Small intestine (tissue), 7 donors: ENCODE data around the gene SLC39A2. TPM values are rescaled to one million over a fixed set of nuclear protein-coding genes. Genes with fewer than 3 reads are reported as not detected.

ENCODE experiments used
- DNase-seq, 2 donors: peaks; one replicate each; pipeline versions ENCODE4 v3.0.0 to v3.0.0-alpha.2; 2013
- FAIRE-seq: peaks from 2 replicates; lab custom pipeline; 2012; peaks lifted over from hg19 to GRCh38; lab: Jason Lieb, UNC
- H3K27ac ChIP-seq, 3 donors: one replicate each; pipeline ENCODE4 v1.5.1; 2013; ENCODE audit warnings: low read length in 2 of 3, mild to moderate bottlenecking in 2 of 3, control low read depth in 1 of 3, inconsistent platforms in 1 of 3, low read depth in 1 of 3, moderate library complexity in 1 of 3
- H3K27me3 ChIP-seq, 3 donors: one replicate each; pipeline ENCODE4 v1.6.1; 2013; ENCODE audit warnings: low read length in 3 of 3, inconsistent platforms in 1 of 3; ENCODE audit not compliant: control insufficient read depth in 3 of 3, insufficient read depth in 3 of 3
- H3K36me3 ChIP-seq, 3 donors: one replicate each; pipeline ENCODE4 v1.6.1; 2013; ENCODE audit warnings: low read length in 3 of 3, inconsistent platforms in 1 of 3, low read depth in 1 of 3, mild to moderate bottlenecking in 1 of 3, moderate library complexity in 1 of 3; ENCODE audit not compliant: control insufficient read depth in 3 of 3, insufficient read depth in 2 of 3
- H3K4me1 ChIP-seq, 3 donors: one replicate each; pipeline ENCODE4 v1.6.1; 2013; ENCODE audit warnings: low read length in 2 of 3, inconsistent platforms in 1 of 3, low read depth in 1 of 3, mild to moderate bottlenecking in 1 of 3, moderate library complexity in 1 of 3; ENCODE audit not compliant: control insufficient read depth in 3 of 3, insufficient read depth in 2 of 3
- H3K4me3 ChIP-seq, 3 donors: one replicate each; pipeline ENCODE4 v1.5.1; 2013; ENCODE audit warnings: low read length in 3 of 3, control low read depth in 1 of 3, inconsistent platforms in 1 of 3, low read depth in 1 of 3, mild to moderate bottlenecking in 1 of 3, moderate library complexity in 1 of 3
- H3K9me3 ChIP-seq, 2 donors: one replicate each; pipeline ENCODE4 v1.6.1; 2013; ENCODE audit warnings: low read depth in 1 of 2, low read length in 1 of 2; ENCODE audit not compliant: control insufficient read depth in 2 of 2, insufficient read depth in 1 of 2
- WGBS, 3 donors: extraction: QIAGEN DNeasy Blood & Tissue Kit; methylation state at CpG; one replicate each; pipeline ENCODE4 v1.1.7; 2013; 5-methylcytosine and 5-hydroxymethylcytosine counted together
- polyA plus RNA-seq, 4 donors: library from polyadenylated mRNA; stranded (reverse) in 3 of 4; unstranded in 1 of 4; fragments of 200-250 nt in 3 of 4; fragments of 120-200 nt in 1 of 4; gene quantifications; one replicate each; pipeline versions ENCODE4 v1.2.1 to v1.2.3, GENCODE V29; 2013
- donor health status: healthy with polysubstance abuse.
- donor health status: control.
- donor health status: control.
- donor health status: Bipolar disorder and iron deficiency.
- donor health status: healthy.

Gene SLC39A2
- polyA plus RNA-seq, 4 donors, result 0.04 to 0.67 (median 0.16) TPM; not detected in 1

DNA sequence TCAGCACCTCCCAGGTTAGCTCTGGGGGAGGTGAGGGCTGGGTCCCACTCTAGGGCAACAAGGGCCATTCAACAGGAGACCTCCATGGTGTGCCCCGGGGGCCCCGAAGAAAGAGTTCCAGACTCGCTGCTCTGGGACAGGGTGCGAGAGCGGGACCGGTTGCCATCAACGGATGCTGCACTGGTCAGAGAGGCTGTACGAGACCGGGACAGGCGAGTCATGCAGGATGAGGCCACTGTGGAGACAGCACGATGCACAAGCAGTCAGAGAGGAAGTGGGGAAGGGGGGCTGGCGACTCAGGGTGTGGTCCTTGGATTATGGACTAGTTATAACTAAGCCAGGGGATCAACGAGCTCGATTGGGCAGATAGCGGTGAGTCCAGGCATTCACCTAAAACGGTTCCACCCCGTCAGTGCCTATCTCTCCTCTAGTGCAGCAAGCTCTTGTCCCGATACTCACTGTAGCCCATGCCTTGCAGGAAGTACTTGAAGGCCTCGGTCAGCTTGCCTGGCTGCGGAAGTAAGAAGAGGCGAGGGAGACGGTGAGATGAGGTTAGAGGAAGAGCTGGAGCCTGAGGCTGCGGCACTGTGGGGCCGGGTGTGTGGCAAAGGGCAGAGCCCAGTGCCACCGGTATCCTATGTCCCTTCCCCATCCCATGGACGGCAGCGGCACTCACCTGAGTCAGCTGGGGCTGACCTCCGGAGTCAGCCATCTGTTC is 18.6 kb downstream of the SLC39A2 start:
- no peak for DNase-seq
- Histone ChIP-seq H3K27ac (no peak overlapping the region), H3K4me1 (peaks cover 0 to 12% (median 0%) of the 10 kb centered on the region in 3 donors), H3K36me3 (peaks cover 2 to 48% (median 5%) of the 10 kb centered on the region in 3 donors), H3K9me3 (no peaks in the 10 kb centered on the region), H3K27me3 (no peaks in the 10 kb centered on the region), H3K4me3 (no peak overlapping the region)
- FAIRE-seq, result no peak
- 75 to 79% (median 76%) methylated on average over 28 of the region's 28 CpGs for WGBS, 3 donors

DNA sequence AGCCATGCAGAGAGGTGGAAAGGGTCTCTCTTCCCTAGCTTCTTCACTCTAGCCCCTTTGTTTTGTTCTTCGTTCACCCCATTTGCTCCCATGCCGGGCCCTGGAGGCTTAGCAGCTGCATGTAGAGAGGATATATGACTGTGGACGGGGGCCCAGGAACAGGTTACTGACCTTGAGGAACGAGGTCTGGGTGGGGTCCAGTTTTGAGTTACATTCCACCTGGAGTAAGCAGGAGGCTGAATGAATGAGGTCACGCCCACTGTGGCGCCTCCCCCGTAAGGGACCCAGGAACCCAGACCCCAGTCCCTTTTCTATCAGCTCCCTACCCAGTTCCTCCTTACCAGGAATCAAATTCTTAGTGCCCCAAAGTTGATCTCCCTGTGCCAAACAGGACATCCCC is 19.2 kb downstream of the SLC39A2 start:
- H3K36me3 ChIP-seq, result peaks cover 2 to 50% (median 5%) of the 10 kb centered on the region in 3 donors
- H3K27ac ChIP-seq, result no peak overlapping the region
- 76 to 79% (median 78%) methylated on average over 7 of the region's 7 CpGs for WGBS, 3 donors
- no peak for DNase-seq
- FAIRE-seq, result no peak
- no peaks in the 10 kb centered on the region for H3K9me3 ChIP-seq
- H3K27me3 ChIP-seq, result no peaks in the 10 kb centered on the region
- H3K4me3 ChIP-seq, result no peak overlapping the region
- peaks cover 0 to 12% (median 0%) of the 10 kb centered on the region in 3 donors for H3K4me1 ChIP-seq

- H3K4me1 ChIP-seq, result peaks cover 0 to 16% (median under 1%) of the 10 kb centered on the region in 3 donors
- DNase-seq (no peak), FAIRE-seq (no peak)
- no peak overlapping the region for H3K27ac ChIP-seq
- H3K36me3 ChIP-seq, result peaks cover 2 to 51% (median 5%) of the 10 kb centered on the region in 3 donors
- no peaks in the 10 kb centered on the region for H3K27me3 ChIP-seq
- 90 to 93% (median 92%) methylated on average over 3 of the region's 3 CpGs for WGBS, 3 donors
- H3K9me3 ChIP-seq, result no peaks in the 10 kb centered on the region
- H3K4me3 ChIP-seq, result no peak overlapping the region
These were observed 19.7 kb downstream of the SLC39A2 start for GRCh38 chr14:21018781-21019180.

GRCh38 chr14:21019366-21019765 is 20.3 kb downstream of the SLC39A2 start:
- Histone ChIP-seq H3K4me1 (peaks cover 0 to 21% (median 2%) of the 10 kb centered on the region in 3 donors), H3K27ac (no peak overlapping the region), H3K4me3 (no peak overlapping the region), H3K27me3 (no peaks in the 10 kb centered on the region), H3K9me3 (no peaks in the 10 kb centered on the region), H3K36me3 (peaks cover 2 to 51% (median 5%) of the 10 kb centered on the region in 3 donors)
- DNase-seq (no peak), FAIRE-seq (no peak)
- WGBS, 3 donors, result 71 to 77% (median 76%) methylated on average over 1 of the region's 1 CpG

- WGBS, 3 donors, result 84 to 87% (median 84%) methylated on average over 5 of the region's 5 CpGs
- Histone ChIP-seq H3K9me3 (no peaks in the 10 kb centered on the region), H3K36me3 (peaks cover 2 to 51% (median 5%) of the 10 kb centered on the region in 3 donors), H3K27ac (no peak overlapping the region), H3K4me1 (peaks cover 0 to 16% (median 2%) of the 10 kb centered on the region in 3 donors), H3K4me3 (no peak overlapping the region), H3K27me3 (no peaks in the 10 kb centered on the region)
- no peak for FAIRE-seq
- DNase-seq, result no peak
These were observed 22.0 kb downstream of the SLC39A2 start for GRCh38 chr14:21020977-21021545.

DNA sequence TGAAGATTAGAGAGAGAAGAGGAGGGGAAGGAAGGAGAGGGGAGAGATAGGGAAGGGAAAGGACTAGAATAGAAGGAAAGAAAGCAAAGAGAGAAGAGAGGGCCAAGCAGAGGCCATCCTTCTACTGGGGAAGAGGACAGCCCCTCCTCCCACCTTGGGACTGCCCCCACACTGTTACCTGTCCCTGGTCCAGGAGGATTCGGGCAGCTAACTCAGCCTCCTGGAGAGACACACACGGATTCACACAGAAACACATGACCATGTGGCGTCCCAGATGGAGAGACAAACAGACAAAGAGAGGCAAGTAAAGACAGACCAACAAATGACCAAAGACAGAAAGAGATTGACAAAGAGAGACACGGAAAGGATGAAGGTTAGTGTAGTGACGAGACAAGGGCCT is 23.6 kb downstream of the SLC39A2 start:
- H3K4me1 ChIP-seq, result peaks cover 0 to 16% (median 2%) of the 10 kb centered on the region in 3 donors
- no peak overlapping the region for H3K27ac ChIP-seq
- H3K9me3 ChIP-seq, result no peaks in the 10 kb centered on the region
- no peak overlapping the region for H3K4me3 ChIP-seq
- DNase-seq (no peak), FAIRE-seq (no peak)
- 82 to 86% (median 83%) methylated on average over 5 of the region's 5 CpGs for WGBS, 3 donors
- H3K36me3 ChIP-seq, result peaks cover 2 to 41% (median 3%) of the 10 kb centered on the region in 3 donors
- H3K27me3 ChIP-seq, result no peaks in the 10 kb centered on the region

GRCh38 chr14:21023174-21023573 is 24.1 kb downstream of the SLC39A2 start:
- WGBS, 3 donors, result 49 to 75% (median 69%) methylated on average over 7 of the region's 7 CpGs
- Histone ChIP-seq H3K4me3 (no peak overlapping the region), H3K9me3 (no peaks in the 10 kb centered on the region), H3K27me3 (no peaks in the 10 kb centered on the region), H3K27ac (peak overlapping the region in 1 of 3 donors; percentile 1), H3K36me3 (peaks cover 2 to 36% (median 3%) of the 10 kb centered on the region in 3 donors), H3K4me1 (peaks cover 0 to 16% (median 2%) of the 10 kb centered on the region in 3 donors)
- FAIRE-seq, result no peak
- DNase-seq, result no peak

GRCh38 chr14:21023817-21024584 is 24.9 kb downstream of the SLC39A2 start:
- WGBS, 3 donors, result 10 to 22% (median 20%) methylated on average over 17 of the region's 17 CpGs
- H3K27me3 ChIP-seq, result no peaks in the 10 kb centered on the region
- H3K4me3 ChIP-seq, result peak overlapping the region; percentile 68 to 75 (median 68)
- peak; percentile 42 to 59 for DNase-seq
- H3K36me3 ChIP-seq, result peaks cover 0 to 28% (median 2%) of the 10 kb centered on the region in 3 donors
- H3K4me1 ChIP-seq, result peaks cover 0 to 13% (median 2%) of the 10 kb centered on the region in 3 donors
- no peak for FAIRE-seq
- peak overlapping the region in 2 of 3 donors; percentile 46 to 63 for H3K27ac ChIP-seq
- no peaks in the 10 kb centered on the region for H3K9me3 ChIP-seq
